ENCODE data around the gene KLHL29. TPM values are rescaled to one million over a fixed set of nuclear protein-coding genes. Genes with fewer than 3 reads are reported as not detected.

KLHL29 gene
- total and polyA plus RNA-seq, 10 of the 15 experiments (the other 5 are each of a cell fraction or from before 2014, with no cell fraction given) = 1.4 to 19.5 (median 6.1) TPM

DNA sequence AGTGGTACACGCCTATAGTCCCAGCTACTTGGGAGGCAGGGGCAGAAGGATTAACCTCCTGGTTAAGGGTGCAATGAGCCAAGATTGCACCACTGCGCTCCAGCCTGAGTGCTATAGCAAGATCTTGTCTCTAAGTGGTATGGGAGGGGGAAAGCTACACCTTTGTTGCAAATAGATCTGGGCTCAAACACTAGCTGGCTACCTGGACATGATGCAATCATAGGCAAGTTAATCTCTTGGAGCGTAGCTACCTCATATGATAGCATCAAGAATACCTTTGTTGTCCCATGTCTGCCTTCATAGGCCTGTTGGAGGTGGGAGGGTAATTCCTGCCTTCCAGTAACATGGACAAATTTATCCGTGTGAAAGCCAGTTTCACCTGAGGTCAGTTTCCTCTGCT lies 15.7 kb downstream of the KLHL29 start:
- H2AFZ ChIP-seq (ENCODE audit: control insufficient read depth, low read depth, low read length) = no peak overlapping the region
- in situ Hi-C loops (cut with MboI) = no loop called here
- H3K79me2 ChIP-seq (ENCODE audit: control insufficient read depth, insufficient read depth, low read length) = peaks cover 7% of the 10 kb centered on the region
- H3K9ac ChIP-seq (ENCODE audit: control insufficient read depth, insufficient read depth, low read length) = no peak overlapping the region
- H3K4me3 ChIP-seq = no peak overlapping the region
- no peak for FAIRE-seq
- WGBS (ENCODE audit: insufficient coverage, insufficient replicate concordance, low lambda C conversion rate, missing lambda C conversion rate) = 100% methylated on average over 4 of the region's 4 CpGs
- H3K4me1 ChIP-seq (ENCODE audit: control insufficient read depth, insufficient read depth, low read length) = peaks cover 24% of the 10 kb centered on the region
- no TSS peak for BruUV-seq (replicated peaks)
- ATAC-seq = no peak
- H3K4me2 ChIP-seq (ENCODE audit: control insufficient read depth, insufficient read depth) = no peak overlapping the region
- SMC1A ChIA-PET (ENCODE audit: uncharacterized antibody, unreplicated experiment) = interaction anchor here (1.1 to 2.6 kb wide), 7 partner anchors 15 to 54 kb away, joined by 3 to 16 read pairs (median 7); no protein-coding TSS in a partner anchor
- no peak for DNase-seq (ENCODE audit: low read depth, low spot score)
- H3K27ac ChIP-seq (ENCODE audit: control insufficient read depth, insufficient read depth) = no peak overlapping the region
- POLR2A ChIA-PET = interaction anchor here (0.7 to 1.5 kb wide), 3 partner anchors 49 to 215 kb away, joined by 3 to 8 read pairs (median 4); no protein-coding TSS in a partner anchor
- no peaks in the 10 kb centered on the region for H3K36me3 ChIP-seq (ENCODE audit: control insufficient read depth in 2 of 2, insufficient read depth in 2 of 2, low read length in 1 of 2)
- H3K27me3 ChIP-seq (replicated peaks in 1 of 2; ENCODE audit: control insufficient read depth in 2 of 2, insufficient read depth in 2 of 2, low read length in 1 of 2) = no peaks in the 10 kb centered on the region
- H3K9me3 ChIP-seq (replicated peaks; ENCODE audit: control insufficient read depth, insufficient read depth, low read length) = no peaks in the 10 kb centered on the region
- CTCF ChIA-PET = interaction anchor here (0.7 to 1.6 kb wide), 12 partner anchors 8 to 200 kb away, joined by 3 to 7 read pairs (median 4); no protein-coding TSS in a partner anchor
- intact Hi-C loops (cut with micrococcal nuclease; ENCODE audit: unreplicated experiment) = loop anchor here (5.0 kb wide), 2 partner anchors 52 to 203 kb away; no protein-coding TSS in a partner anchor
- RAD21 ChIA-PET (ENCODE audit: unreplicated experiment) = interaction anchor here (0.9 to 2.2 kb wide), 6 partner anchors 8 to 87 kb away, joined by 4 to 12 read pairs (median 6); no protein-coding TSS in a partner anchor
- H4K20me1 ChIP-seq (ENCODE audit: control insufficient read depth, insufficient read depth) = no peaks in the 10 kb centered on the region
- TF ChIP-seq, protein P1, sequence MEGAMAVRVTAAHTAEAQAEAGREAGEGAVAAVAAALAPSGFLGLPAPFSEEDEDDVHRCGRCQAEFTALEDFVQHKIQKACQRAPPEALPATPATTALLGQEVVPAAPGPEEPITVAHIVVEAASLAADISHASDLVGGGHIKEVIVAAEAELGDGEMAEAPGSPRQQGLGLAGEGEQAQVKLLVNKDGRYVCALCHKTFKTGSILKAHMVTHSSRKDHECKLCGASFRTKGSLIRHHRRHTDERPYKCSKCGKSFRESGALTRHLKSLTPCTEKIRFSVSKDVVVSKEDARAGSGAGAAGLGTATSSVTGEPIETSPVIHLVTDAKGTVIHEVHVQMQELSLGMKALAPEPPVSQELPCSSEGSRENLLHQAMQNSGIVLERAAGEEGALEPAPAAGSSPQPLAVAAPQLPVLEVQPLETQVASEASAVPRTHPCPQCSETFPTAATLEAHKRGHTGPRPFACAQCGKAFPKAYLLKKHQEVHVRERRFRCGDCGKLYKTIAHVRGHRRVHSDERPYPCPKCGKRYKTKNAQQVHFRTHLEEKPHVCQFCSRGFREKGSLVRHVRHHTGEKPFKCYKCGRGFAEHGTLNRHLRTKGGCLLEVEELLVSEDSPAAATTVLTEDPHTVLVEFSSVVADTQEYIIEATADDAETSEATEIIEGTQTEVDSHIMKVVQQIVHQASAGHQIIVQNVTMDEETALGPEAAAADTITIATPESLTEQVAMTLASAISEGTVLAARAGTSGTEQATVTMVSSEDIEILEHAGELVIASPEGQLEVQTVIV (IDR thresholded peaks at IDR 0.05; ENCODE audit: borderline replicate concordance, partially characterized antibody) = no peak
- TF ChIP-seq ZSCAN29 (IDR thresholded peaks at IDR 0.05) (no peak), HDAC6 (IDR thresholded peaks at IDR 0.05; ENCODE audit: unreplicated experiment) (no peak), RBBP5 (conservative IDR thresholded peaks at IDR 0.05) (no peak), RCOR1 (conservative IDR thresholded peaks at IDR 0.05; ENCODE audit: low read depth, low read length) (no peak), POU2F2 (IDR thresholded peaks at IDR 0.05; ENCODE audit: borderline replicate concordance, low read depth, low read length) (no peak), SREBF1 (IDR thresholded peaks at IDR 0.05; ENCODE audit: low read length) (no peak), KAT2A (conservative IDR thresholded peaks at IDR 0.05; ENCODE audit: control insufficient read depth, low read depth, low read length) (no peak)
- TF ChIP-seq, protein P2, sequence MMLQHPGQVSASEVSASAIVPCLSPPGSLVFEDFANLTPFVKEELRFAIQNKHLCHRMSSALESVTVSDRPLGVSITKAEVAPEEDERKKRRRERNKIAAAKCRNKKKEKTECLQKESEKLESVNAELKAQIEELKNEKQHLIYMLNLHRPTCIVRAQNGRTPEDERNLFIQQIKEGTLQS (IDR thresholded peaks at IDR 0.05; ENCODE audit: borderline replicate concordance, extremely low read depth, low read depth, low read length) = no peak
- TF ChIP-seq, protein P3, sequence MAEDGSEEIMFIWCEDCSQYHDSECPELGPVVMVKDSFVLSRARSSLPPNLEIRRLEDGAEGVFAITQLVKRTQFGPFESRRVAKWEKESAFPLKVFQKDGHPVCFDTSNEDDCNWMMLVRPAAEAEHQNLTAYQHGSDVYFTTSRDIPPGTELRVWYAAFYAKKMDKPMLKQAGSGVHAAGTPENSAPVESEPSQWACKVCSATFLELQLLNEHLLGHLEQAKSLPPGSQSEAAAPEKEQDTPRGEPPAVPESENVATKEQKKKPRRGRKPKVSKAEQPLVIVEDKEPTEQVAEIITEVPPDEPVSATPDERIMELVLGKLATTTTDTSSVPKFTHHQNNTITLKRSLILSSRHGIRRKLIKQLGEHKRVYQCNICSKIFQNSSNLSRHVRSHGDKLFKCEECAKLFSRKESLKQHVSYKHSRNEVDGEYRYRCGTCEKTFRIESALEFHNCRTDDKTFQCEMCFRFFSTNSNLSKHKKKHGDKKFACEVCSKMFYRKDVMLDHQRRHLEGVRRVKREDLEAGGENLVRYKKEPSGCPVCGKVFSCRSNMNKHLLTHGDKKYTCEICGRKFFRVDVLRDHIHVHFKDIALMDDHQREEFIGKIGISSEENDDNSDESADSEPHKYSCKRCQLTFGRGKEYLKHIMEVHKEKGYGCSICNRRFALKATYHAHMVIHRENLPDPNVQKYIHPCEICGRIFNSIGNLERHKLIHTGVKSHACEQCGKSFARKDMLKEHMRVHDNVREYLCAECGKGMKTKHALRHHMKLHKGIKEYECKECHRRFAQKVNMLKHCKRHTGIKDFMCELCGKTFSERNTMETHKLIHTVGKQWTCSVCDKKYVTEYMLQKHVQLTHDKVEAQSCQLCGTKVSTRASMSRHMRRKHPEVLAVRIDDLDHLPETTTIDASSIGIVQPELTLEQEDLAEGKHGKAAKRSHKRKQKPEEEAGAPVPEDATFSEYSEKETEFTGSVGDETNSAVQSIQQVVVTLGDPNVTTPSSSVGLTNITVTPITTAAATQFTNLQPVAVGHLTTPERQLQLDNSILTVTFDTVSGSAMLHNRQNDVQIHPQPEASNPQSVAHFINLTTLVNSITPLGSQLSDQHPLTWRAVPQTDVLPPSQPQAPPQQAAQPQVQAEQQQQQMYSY (CRISPR knock-in tag; IDR thresholded peaks at IDR 0.05) = no peak
- TF ChIP-seq, protein P4, sequence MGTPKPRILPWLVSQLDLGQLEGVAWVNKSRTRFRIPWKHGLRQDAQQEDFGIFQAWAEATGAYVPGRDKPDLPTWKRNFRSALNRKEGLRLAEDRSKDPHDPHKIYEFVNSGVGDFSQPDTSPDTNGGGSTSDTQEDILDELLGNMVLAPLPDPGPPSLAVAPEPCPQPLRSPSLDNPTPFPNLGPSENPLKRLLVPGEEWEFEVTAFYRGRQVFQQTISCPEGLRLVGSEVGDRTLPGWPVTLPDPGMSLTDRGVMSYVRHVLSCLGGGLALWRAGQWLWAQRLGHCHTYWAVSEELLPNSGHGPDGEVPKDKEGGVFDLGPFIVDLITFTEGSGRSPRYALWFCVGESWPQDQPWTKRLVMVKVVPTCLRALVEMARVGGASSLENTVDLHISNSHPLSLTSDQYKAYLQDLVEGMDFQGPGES (IDR thresholded peaks at IDR 0.05) = no peak
- TF ChIP-seq, protein P5, sequence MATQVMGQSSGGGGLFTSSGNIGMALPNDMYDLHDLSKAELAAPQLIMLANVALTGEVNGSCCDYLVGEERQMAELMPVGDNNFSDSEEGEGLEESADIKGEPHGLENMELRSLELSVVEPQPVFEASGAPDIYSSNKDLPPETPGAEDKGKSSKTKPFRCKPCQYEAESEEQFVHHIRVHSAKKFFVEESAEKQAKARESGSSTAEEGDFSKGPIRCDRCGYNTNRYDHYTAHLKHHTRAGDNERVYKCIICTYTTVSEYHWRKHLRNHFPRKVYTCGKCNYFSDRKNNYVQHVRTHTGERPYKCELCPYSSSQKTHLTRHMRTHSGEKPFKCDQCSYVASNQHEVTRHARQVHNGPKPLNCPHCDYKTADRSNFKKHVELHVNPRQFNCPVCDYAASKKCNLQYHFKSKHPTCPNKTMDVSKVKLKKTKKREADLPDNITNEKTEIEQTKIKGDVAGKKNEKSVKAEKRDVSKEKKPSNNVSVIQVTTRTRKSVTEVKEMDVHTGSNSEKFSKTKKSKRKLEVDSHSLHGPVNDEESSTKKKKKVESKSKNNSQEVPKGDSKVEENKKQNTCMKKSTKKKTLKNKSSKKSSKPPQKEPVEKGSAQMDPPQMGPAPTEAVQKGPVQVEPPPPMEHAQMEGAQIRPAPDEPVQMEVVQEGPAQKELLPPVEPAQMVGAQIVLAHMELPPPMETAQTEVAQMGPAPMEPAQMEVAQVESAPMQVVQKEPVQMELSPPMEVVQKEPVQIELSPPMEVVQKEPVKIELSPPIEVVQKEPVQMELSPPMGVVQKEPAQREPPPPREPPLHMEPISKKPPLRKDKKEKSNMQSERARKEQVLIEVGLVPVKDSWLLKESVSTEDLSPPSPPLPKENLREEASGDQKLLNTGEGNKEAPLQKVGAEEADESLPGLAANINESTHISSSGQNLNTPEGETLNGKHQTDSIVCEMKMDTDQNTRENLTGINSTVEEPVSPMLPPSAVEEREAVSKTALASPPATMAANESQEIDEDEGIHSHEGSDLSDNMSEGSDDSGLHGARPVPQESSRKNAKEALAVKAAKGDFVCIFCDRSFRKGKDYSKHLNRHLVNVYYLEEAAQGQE (IDR thresholded peaks at IDR 0.05; ENCODE audit: low read depth, low read length) = no peak
